Right lobe of liver (tissue), 4 donors: ENCODE results near the gene ZFP28.

Source experiments
- POLR2A ChIP-seq: fragments of 450-650 bp; IDR thresholded peaks from one replicate; pipeline ENCODE4 v1.6.1; 2017; ENCODE audit warnings: antibody characterized with exemption, mild to moderate bottlenecking
- TF ChIP-seq, protein P1 (sequence below), 4 donors: fragments of 200-600 bp in 3 of 4; fragments of 450-650 bp in 1 of 4; IDR thresholded peaks; one replicate each; pipeline versions ENCODE4 v1.5.1 to v1.8.0; 2016 to 2022; ENCODE audit warnings: antibody characterized with exemption in 4 of 4, mild to moderate bottlenecking in 2 of 4
- donor health status: DM: no; HTN: no; CAD: no.
- donor health status: DM: no; HTN: no; CAD: no.
- donor health status: DM: no; HTN: yes; CAD: no.

DNA sequence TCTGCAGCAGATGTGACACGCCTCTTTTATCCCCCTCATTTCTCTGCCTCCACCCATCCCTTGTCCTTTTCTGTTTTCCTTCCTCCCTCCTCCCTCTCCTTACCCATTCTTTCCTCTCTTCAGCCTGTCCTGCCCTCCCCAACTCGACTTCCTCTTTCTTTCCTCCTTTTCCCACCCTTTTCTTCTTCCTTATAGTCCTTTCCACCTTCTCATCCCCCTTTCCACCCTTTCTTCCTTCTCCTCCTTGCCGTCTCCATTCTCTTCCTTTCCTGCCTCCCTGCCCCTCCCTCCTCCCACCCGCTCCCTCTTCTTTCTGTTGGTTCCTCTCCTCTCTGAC, 55.7 kb downstream of the ZFP28 start:
- TF ChIP-seq POLR2A, result no peak
- TF ChIP-seq, protein P1, sequence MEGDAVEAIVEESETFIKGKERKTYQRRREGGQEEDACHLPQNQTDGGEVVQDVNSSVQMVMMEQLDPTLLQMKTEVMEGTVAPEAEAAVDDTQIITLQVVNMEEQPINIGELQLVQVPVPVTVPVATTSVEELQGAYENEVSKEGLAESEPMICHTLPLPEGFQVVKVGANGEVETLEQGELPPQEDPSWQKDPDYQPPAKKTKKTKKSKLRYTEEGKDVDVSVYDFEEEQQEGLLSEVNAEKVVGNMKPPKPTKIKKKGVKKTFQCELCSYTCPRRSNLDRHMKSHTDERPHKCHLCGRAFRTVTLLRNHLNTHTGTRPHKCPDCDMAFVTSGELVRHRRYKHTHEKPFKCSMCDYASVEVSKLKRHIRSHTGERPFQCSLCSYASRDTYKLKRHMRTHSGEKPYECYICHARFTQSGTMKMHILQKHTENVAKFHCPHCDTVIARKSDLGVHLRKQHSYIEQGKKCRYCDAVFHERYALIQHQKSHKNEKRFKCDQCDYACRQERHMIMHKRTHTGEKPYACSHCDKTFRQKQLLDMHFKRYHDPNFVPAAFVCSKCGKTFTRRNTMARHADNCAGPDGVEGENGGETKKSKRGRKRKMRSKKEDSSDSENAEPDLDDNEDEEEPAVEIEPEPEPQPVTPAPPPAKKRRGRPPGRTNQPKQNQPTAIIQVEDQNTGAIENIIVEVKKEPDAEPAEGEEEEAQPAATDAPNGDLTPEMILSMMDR (IDR thresholded peaks at IDR 0.05), result no peak
